T-helper 2 cell treated with Interferon-gamma antibody and Interleukin-4, amounts not matched to agents 100 ng/mL and 5 ng/mL, for 36 hours (primary cell): ENCODE measurements around the gene HEXB. TPM values are rescaled to one million over a fixed set of nuclear protein-coding genes. Genes with fewer than 3 reads are reported as not detected.
"Not testable (repeated sequence)": the region's sequence is repeated elsewhere in the genome, so short reads cannot be mapped to it uniquely, and the experiment has no call there.

Experiments used
- intact Hi-C: fragments of 100-400 bp; cut with micrococcal nuclease; formaldehyde crosslinking; loops from one replicate; pipeline ENCODE4 v1.15.1; 2023
- total RNA-seq: library from RNA; stranded (reverse); gene quantifications from 2 replicates; pipeline ENCODE4 v1.2.3, GENCODE V29; 2022

The HEXB gene
- total RNA-seq, 1 donor from 2014 or later = 58.8 TPM

DNA sequence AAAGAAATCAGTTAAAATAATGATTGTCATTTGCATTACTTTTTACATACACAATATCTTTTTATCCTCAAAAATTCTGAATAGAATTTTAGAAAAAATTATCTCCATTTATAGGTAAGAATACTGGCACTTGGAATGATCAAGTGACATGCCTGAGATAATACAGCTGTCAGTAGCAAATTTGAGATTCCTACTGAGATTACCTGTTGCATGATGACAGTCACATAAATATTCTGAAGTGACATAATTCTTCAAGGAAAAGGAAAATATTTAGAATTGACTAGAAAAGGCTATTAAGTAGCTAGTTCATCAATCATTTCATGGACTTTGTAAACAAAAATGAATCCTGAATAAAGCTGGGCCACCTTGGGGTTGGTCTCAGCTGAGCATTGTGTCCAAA, 29.3 kb upstream of the HEXB start:
- intact Hi-C loops = no loop called here

DNA sequence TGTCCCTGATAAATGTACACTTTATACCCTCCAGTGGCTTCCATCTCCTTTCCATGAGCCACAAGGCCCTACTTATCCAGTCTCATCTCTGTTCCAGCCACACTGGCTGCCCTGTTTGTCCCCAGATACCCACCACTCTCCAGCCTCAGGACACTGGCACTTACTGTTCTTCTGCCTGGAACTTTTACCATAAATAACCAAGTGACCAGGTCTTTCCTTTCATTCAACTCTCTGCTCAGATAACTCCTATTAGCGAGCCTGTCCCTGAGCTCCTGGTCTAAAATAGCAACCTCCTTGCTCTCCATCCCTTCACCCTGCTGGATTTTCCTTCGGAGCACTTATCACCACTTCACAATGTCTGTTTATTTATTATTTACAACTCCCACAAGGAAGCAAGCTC, 27.9 kb upstream of the HEXB start:
- intact Hi-C loops = no loop called here

DNA sequence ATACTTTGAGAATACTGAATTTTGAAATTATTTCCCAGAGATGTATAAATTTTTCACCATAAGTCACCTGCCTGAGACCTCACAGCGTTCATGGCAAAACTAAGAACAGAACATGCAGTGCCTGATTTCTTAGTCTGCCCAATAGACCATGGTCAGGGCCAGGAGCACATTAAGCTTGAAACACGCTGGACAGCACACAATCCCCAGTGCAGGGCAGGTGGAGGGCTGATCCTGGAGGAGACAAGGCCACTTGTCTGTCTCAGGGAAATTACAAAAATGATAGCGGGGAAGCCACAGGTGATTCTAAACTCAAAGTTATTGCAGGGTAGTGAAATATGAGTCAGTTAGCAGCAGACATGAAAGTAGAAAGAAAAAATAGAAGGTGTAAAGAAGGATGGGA, 25.9 kb upstream of the HEXB start:
- intact Hi-C loops = no loop called here

DNA sequence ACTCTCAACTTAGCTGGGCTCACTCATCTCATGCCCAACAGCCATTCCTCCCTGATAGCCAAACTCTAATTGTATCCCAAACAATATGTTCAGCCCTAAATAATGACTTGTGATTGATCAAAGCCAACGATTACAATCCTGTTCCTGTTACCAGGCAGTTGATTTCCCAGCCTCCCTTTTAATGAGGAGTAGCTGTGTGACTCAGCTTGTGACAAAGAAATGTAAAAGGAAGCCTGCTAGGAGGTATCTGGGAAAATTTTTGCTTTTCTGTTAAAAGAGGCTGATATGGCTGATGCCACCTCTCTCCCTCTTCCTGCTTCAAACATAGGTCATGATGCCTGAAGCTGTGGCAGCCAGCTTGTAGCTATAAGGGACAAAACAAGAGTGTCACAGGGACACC, 24.9 kb upstream of the HEXB start:
- intact Hi-C loops = no loop called here

DNA sequence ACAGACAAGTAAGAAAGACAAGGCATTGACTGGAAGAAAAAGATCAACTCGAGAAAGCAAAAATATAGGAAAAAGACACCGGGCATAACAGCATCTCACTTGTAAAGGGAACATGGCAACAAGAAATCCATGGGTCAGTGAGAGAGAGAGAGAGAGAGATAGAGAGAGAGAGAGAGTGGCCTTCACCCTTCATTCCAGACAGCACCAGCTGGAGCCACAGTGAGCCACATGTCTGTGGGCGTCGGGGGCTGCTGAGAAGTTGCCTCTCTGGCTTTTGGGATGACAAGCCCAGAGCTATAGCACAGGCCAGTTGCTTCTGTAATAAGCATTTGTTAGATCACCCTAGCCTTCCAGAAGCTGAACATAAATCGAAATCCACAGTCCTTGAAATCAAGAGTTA, 24.2 kb upstream of the HEXB start:
- intact Hi-C loops = no loop called here

DNA sequence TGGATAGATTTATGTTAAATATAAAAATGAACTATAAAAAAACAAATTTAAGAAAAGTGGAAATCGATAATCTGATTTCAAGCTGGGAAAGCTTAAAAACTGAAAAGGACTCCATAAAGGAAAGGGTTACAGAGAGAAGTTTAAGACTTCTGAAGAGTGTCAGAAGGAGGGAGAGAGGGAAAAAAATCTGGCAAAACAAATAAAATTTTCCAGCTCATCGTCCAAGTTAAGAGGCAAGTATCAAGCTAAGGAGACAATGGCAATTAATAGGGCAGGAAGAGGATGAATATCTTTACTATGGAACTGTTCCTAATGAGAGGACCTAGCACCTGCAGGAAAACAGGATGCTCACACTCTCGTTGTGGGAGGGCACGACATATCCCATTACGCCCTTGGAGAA, 20.5 kb upstream of the HEXB start:
- intact Hi-C loops = no loop called here

DNA sequence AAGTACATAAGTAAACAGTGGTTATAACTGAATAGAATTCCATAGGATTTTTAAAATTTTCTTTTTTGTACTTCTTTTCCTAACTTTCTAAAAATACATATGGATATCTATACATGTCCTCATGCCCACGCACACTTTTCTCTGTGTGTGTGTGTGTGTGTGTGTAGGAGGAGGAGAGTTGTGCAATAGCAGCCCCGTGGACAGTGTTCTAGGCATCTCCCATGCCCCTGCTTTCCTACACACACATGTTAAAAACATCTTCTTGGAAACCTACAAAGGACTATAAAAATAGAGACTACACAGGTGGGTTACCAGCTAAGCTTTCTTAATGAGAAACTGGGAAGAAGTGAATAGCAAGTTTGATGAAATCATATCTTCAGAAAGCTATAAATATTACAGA, 19.8 kb upstream of the HEXB start:
- intact Hi-C loops = no loop called here

DNA sequence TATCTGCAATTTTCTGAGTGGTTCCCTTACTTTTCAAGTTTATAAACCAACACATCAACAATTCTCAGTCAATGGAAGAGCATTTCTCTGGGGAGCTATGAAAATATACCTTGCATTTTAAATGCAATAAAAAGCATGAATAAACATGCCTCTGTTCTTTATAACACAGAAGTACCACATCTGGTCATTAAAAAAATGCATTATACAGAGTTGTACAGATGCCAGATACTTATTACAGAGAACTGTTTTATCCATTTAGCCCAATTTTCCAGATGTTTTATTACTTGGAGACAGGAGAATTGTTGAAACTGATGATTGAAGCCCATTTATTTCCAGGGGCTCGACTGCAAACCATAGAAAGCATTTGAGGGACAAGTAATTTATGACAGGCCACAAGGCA, 19.2 kb upstream of the HEXB start:
- intact Hi-C loops = no loop called here

DNA sequence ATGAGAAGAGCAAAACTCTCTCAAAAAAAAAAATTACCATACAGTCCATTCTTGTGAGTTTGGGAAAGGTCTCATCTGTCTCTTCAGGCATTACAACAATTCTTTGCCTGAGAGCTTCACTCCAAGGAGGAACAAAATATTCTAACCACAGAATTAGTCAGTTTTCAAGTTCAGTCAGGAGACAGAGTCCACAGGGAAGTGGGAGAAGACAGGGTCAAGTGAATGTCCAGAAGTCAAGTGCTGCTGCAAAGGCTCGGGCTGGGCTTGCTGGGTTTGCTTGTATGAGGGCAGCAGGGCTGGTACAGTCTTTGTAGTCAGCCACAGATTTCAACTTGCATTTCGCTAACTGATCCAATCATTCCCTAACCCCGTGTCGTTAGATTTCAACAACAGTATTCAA, 17.6 kb upstream of the HEXB start:
- intact Hi-C loops = no loop called here

DNA sequence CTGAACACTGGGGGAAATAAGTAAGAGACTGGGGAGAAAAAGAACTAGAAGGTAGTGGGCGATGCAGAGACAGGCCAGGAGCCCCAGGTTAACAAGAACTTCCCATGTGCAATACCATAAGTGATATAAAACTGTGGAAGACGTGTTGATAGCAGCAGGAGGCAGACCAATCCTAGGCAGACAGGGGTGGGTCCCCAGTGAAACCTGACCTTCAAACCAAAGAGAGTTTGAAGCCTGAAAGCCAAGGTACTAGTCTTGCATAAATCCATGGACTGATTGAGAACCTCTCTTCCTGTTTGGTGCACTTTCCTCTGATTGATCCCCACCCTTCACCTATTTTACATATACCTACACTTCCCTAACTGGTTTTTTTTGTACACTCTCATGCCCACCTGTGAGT, 15.2 kb upstream of the HEXB start:
- intact Hi-C loops = no loop called here

DNA sequence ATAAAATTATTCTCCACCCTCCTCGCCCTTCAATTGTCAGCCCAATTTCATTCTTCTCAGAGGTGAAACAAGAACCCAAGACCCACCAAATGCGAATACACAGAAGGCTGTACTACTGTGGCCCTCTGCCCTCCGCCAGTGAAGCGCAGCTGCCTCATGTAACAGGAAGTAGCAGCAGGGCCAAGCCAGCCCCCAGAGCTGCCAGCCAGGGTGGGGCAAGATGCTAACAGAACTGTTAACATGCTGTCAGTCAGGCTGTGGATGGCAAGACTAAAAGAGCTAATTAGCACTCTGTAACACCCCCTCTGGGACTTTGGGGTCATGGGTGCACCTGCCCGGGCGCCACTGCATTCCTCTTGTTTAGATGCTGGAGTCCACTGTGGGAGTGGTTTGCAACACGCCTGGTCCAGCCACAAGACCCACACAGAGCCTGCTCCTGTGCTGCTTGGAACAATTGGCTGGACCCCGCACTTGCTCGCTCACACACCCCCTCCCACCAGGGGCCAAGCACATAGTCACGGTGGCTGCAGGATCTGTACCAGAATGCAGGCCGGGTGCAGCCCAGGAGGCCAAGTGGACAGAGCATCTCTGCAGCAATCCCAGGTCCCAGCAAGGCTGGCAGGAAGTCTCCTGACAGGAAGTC, 14.5 kb upstream of the HEXB start:
- intact Hi-C loops = no loop called here

DNA sequence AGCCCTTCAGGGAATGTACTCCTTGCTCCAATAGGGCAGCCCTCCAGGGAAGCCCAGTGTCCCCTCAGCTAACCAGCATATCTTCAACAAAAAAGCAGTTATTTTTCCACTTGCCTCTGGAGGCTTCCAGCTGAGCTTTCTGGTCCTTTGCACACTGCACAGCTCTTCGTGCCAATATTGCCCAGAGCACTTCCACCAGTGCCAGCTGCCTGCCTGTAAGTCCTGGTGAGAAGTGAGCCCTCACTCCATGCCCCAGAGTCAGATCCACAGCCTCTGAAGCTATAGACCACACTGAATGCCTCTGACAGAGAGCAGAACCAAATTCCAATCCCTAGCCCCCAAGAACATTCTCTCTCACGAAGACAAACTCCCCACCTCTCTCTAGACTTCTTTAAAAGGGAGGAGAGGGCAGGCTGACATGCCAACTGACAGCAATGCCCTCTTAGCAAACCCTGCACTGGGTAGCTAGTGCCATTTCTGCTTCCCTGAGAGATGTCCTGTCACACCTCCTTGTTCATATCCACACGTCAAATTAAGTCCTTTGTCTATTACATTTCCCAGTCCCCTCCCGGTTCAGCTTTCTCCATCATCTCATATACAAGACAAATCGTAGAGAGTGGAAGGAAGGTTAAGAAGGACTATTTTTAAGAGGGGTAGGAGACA, 12.7 kb upstream of the HEXB start:
- intact Hi-C loops = no loop called here

DNA sequence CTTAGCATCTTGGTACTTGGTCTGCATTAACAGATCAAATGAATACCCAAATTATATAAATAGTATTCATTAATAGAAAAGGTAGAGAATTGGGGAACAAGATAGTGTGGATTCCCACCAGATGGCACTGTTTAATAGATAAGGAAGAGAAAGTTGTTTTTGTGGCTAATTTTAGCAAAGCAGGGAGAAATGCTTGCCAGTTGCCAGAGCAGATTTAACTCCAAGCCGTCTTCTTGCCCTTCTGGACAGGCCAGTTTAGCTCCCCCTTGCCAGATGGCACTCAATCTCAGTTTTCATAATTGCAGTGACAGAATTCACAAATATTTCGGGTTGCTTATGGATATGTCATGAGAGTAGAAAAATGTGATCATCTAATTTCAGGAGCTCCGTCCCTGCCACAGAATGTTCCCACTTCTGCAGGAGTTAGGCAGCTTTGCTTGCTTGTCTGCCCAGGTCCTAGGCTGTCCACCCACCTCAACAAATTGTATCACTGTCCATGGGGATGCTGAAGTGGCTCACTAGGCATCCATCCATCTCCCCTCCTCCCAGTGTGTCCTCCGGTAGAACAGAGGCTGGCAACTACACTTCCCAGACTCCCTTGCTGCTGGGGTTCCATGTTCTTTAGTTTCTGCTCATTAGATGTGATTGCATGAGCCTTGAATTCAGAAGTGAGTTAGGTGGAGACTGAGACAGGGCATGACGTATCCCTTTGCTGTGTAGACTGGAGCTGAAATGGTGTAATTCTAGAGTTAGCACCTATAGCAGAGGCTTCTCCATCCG, 11.8 kb upstream of the HEXB start:
- intact Hi-C loops = loop anchor here (1.0 kb wide), 1 partner anchor 246 kb away; no protein-coding TSS in a partner anchor

DNA sequence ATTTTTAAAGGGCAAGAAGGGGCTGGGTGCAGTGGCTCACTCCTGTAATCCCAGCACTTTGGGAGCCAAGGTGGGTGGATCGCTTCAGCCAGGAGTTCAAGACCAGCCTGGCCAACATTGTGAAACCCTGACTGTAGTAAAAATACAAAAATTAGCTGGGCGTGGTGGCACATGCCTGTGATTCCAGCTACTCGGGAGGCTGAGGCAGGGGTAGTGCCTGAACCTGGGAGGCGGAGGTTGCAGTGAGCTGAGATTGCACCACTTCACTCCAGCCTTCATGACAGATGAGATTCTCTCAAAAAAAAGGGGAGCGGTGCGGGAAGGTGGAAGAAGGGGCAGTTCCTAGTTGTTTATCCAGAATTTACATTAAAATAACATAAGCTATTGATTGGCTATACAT, 8.6 kb upstream of the HEXB start:
- intact Hi-C loops = not testable (repeated sequence)

DNA sequence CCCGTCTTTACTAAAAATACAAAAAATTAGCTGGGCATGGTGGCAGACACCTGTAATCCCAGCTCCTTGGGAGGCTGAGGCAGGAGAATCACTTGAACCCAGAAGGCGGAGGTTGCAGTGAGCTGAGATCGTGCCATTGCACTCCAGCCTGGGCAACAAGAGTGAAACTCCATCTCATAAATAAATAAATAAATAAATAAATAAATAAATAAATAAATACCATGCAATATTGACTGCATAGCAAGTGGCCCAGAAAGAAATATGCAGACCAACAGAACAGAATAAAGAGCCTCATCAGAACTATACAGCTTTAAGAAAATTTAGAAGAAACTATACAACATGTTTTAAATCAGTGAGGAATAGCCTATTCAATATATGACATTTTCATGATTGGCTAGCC, 6.9 kb upstream of the HEXB start:
- intact Hi-C loops = not testable (repeated sequence)

DNA sequence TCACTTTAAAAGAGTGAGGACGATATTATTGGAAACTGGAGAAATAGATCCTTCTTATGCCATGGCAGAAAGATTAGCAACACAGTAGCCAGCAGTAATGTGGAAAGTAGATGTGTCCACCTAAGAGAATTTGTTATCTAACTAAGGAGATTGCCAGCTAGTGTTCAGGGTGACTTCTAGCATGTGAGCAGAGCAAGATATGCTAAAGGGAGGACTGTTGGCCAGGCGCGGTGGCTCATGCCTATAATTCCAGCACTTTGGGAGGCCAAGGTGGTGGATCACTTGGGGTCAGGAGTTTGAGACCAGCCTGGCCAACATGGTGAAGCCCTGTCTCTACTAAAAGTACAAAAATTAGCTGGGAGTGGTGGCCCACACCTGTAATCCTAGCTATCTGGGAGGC, 5.7 kb upstream of the HEXB start:
- intact Hi-C loops = not testable (repeated sequence)

DNA sequence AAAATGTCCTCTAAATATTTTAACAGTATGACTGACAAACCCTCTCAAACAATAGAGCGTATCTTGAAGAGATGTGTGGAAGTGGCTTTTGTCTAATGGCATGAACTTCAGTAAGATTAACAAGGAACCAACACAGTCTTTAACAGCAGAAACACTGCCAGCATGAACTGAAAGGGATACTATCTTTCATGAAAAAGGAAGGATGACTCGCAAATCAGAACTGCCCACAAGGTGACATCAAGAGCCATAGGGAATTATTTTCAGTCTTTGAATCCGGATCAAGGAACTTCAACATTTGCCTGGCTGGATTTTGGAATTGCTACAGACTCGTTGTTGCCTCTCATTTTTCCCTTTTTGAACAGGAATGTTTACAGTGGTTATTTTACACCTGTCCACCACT, 5.1 kb upstream of the HEXB start:
- intact Hi-C loops = loop anchor here (10.0 kb wide), 1 partner anchor 1115 kb away; the partner anchor contains the start of genes ANKRA2 and UTP15

DNA sequence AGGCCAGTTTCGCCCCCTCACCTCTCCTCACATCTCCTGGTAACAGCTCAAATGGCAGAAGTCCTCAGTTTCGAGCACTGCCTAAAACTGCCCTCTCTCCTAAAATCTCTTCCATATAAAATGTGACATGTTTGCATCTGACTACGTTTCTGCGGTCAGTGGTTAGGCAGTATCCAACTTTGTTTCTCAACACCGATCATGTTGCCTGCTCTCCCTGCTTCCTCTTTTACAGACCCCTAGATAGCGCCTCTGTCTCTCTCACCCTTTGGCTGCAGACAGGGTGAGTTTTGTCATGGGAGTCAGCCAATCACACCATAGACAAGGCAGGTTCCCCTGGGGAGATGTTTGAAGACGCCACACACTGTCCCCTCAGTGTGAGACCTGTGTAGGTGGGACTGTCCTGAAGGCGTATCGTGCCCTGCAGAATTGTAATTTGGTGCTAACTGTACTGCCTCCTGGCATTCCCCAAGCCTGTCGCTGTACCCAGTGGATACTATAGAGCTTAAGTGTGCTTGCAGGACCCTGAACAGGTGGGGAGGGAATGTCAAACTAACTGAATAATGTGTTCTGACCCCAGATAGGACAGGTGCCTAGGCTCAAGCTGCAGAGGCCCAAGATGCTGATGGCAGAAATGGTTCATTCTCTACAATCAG, 1.1 kb downstream of the HEXB start:
- intact Hi-C loops = loop anchor here (1.0 to 10.0 kb wide), 6 partner anchors 81 to 1121 kb away; partner anchors contain the start of genes ANKRA2, GFM2, HMGCR and NSA2

DNA sequence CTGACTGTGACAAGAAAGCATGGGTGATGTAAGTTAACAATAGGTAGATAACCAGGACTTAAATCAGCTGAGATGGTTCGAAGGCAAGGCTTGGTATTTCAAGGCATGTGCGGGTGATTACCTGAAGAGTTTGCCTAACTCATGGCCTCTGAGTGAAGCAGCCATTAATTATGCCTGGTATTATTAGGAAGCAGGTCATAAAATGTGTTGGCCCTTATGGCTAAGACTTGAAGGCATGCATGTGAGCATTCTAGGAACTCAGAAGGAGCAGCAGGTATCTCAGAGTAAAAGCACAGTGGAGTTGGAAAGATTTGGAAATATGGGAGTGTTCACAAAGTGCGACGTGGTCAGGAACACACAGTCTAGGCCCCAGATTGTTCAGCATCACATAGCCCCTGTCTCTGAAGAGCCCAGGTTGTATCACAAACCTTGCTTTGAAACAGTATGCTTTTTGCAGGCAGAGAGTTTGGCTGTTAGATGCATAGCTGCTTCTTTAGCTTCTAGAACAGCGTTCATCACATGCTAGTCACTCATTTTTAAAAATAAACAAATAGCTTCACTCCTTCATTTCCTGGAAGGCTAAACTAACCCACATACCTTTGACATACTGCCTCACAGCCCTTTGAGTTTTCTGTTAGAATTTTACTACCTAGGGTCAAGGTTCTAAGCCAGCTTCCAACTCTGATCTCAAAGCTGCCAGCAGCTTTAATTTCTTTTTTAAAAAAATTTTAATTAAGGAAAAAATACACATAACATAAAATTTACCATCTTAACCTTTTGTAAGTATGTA, 2.1 kb downstream of the HEXB start:
- intact Hi-C loops = loop anchor here (5.0 to 10.0 kb wide), 3 partner anchors 230 to 1122 kb away; partner anchors contain the start of genes ANKRA2, HMGCR and UTP15

DNA sequence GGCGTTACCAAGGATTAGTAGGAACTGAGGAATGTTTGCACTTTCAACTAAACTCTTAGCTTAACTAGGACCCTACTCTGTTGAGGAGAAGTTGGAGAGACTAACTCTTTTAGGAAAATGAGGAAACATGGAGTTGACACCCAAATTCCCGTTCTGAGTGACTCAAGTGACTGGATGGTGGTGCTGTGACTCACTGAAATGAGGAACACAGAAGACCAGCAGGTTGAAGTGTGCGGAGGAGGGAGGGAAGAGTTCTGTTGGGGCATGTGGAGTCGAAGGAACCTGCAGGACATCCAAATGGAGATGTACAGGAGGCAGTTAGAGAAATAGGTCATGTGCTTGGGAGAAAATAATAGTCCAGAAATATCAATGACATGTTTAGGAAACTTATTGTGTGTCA, 8.2 kb downstream of the HEXB start:
- intact Hi-C loops = no loop called here

DNA sequence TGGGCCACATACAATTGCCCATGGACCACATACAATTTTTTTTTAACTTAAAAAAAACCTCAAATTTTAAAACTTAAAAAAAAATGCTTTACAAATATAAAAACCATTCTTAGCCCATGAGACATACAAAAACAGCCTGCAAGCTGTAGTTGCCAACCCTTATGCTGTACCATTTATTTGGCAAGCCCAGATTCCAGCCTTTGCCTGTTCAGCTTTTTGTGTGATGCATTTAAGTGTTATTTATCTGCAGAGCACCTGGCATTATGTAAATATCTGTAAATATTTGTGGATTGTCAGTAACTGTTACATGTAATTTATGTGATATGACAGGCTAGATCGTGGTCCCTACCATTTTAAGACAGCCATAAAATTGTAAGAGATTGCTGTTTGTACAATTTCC, 32.6 kb downstream of the HEXB start:
- intact Hi-C loops = no loop called here
